H1 (cell line): ENCODE data around the gene WDR27. TPM values are rescaled to one million over a fixed set of nuclear protein-coding genes. Genes with fewer than 3 reads are reported as not detected.

ENCODE experiments used
- CTCF ChIA-PET: fragments of 300-600 bp; sonication (Branson Sonifier 250); formaldehyde crosslinking; loops from one replicate; lab custom pipeline; 2021; ENCODE audit not compliant: partially characterized antibody; lab: Charles Lee
- POLR2A ChIA-PET: fragments of 300-600 bp; sonication (Branson Sonifier 250); formaldehyde crosslinking; loops from one replicate; lab custom pipeline; 2021; ENCODE audit warnings: inconsistent platforms; ENCODE audit not compliant: partially characterized antibody; lab: Charles Lee
- DNase-seq, 2 experiments: peaks; one replicate each; pipeline versions ENCODE4 v3.0.0 to v3.0.0-alpha.2; 2010 to 2022; ENCODE audit warnings: low spot score in 2 of 2, low read depth in 1 of 2, mixed read lengths in 1 of 2
- FAIRE-seq: peaks from 2 replicates; lab custom pipeline; 2011; peaks lifted over from hg19 to GRCh38; lab: Jason Lieb, UNC
- H2AFZ ChIP-seq: 2 replicates; pipeline ENCODE4 v1.8.1; 2012; ENCODE audit warnings: low read length, inconsistent platforms
- H2AK5ac ChIP-seq: 2 replicates; pipeline ENCODE4 v1.6.1; 2013; ENCODE audit warnings: low read depth, low read length
- H2BK120ac ChIP-seq: replicated peaks from 2 replicates; pipeline ENCODE3; 2013; ENCODE audit warnings: low read depth, low read length, inconsistent platforms
- H2BK12ac ChIP-seq: 2 replicates; pipeline ENCODE4 v1.6.1; 2013; ENCODE audit warnings: low read depth, low read length
- H2BK15ac ChIP-seq: 2 replicates; pipeline ENCODE4 v1.6.1; 2013; ENCODE audit warnings: low read length
- H2BK20ac ChIP-seq: 2 replicates; pipeline ENCODE4 v1.6.1; 2013; ENCODE audit warnings: low read length
- H2BK5ac ChIP-seq: 2 replicates; pipeline ENCODE4 v1.6.1; 2013; ENCODE audit warnings: low read depth, low read length
- H3K14ac ChIP-seq: 2 replicates; pipeline ENCODE4 v1.6.1; 2013; ENCODE audit warnings: inconsistent platforms; ENCODE audit not compliant: insufficient read length
- H3K18ac ChIP-seq: 2 replicates; pipeline ENCODE4 v1.6.1; 2013; ENCODE audit warnings: low read length; ENCODE audit errors: extremely low read depth
- H3K23ac ChIP-seq: 2 replicates; pipeline ENCODE4 v1.6.1; 2013; ENCODE audit warnings: inconsistent platforms; ENCODE audit not compliant: insufficient read length
- H3K23me2 ChIP-seq: 2 replicates; pipeline ENCODE4 v1.6.1; 2013; ENCODE audit warnings: low read depth, low read length
- H3K27ac ChIP-seq: 2 replicates; pipeline ENCODE4 v1.6.1; 2011; ENCODE audit warnings: low read depth, low read length, inconsistent platforms
- H3K27me3 ChIP-seq, 4 experiments: replicated peaks in 1 of 4; 1 replicate in 1 of 4; 2 replicates in 3 of 4; pipeline versions ENCODE4 v1.6.1 to v1.8.1; 2011 to 2013; ENCODE audit warnings: low read length in 3 of 4, mild to moderate bottlenecking in 3 of 4, inconsistent platforms in 2 of 4, mixed read lengths in 2 of 4, moderate library complexity in 1 of 4; ENCODE audit not compliant: control insufficient read depth in 3 of 4, insufficient read depth in 3 of 4; ENCODE audit errors: extremely low read depth in 1 of 4
- H3K36me3 ChIP-seq, 4 experiments: 2 replicates each; pipeline versions ENCODE4 v1.6.1 to v1.8.1; 2011 to 2013; ENCODE audit warnings: mild to moderate bottlenecking in 4 of 4, low read length in 3 of 4, moderate library complexity in 2 of 4, control low read depth in 1 of 4, inconsistent platforms in 1 of 4; ENCODE audit not compliant: insufficient read depth in 4 of 4, control insufficient read depth in 2 of 4
- H3K4ac ChIP-seq: replicated peaks from 2 replicates; pipeline ENCODE3; 2013; ENCODE audit warnings: low read length, low read depth, mixed read lengths, inconsistent platforms; ENCODE audit not compliant: insufficient read length
- H3K4me1 ChIP-seq, 4 experiments: replicated peaks in 1 of 4; 1 replicate in 1 of 4; 2 replicates in 3 of 4; pipeline versions ENCODE4 v1.6.1 to v1.8.1; 2011 to 2013; ENCODE audit warnings: low read length in 3 of 4, inconsistent platforms in 2 of 4, mixed read lengths in 1 of 4; ENCODE audit not compliant: insufficient read depth in 4 of 4, control insufficient read depth in 3 of 4
- H3K4me2 ChIP-seq, 2 experiments: 2 replicates each; pipeline versions ENCODE4 v1.6.1 to v1.8.1; 2011 to 2013; ENCODE audit warnings: low read depth in 2 of 2, low read length in 2 of 2, control low read depth in 1 of 2, inconsistent platforms in 1 of 2, mild to moderate bottlenecking in 1 of 2; ENCODE audit not compliant: insufficient read depth in 1 of 2
- H3K4me3 ChIP-seq, 4 experiments: fragments of 200-600, 300-600 bp in 1 of 4; sonication (generic), shearing (Covaris generic), sonication (Bioruptor Twin) in 1 of 4; 2 replicates each; pipeline versions ENCODE4 v1.5.1 to v1.8.1; 2011 to 2016; ENCODE audit warnings: low read length in 4 of 4, low read depth in 3 of 4, control low read depth in 2 of 4, inconsistent platforms in 2 of 4, mild to moderate bottlenecking in 2 of 4, mixed read lengths in 1 of 4, moderate library complexity in 1 of 4; ENCODE audit not compliant: insufficient read depth in 2 of 4; ENCODE audit errors: extremely low read depth in 1 of 4
- H3K56ac ChIP-seq: replicated peaks from 2 replicates; pipeline ENCODE3; 2013; ENCODE audit warnings: low read depth, mild to moderate bottlenecking, mixed read lengths, low read length, inconsistent platforms; ENCODE audit not compliant: insufficient read length
- H3K79me1 ChIP-seq: 2 replicates; pipeline ENCODE4 v1.6.1; 2013; ENCODE audit warnings: low read depth, low read length, control low read depth
- H3K79me2 ChIP-seq, 2 experiments: 2 replicates each; pipeline versions ENCODE4 v1.6.1 to v1.8.1; 2012 to 2013; ENCODE audit warnings: low read length in 2 of 2, mild to moderate bottlenecking in 2 of 2, inconsistent platforms in 1 of 2; ENCODE audit not compliant: insufficient read depth in 2 of 2, control insufficient read depth in 1 of 2
- H3K9ac ChIP-seq, 4 experiments: replicated peaks in 1 of 4; 1 replicate in 1 of 4; 2 replicates in 3 of 4; pipeline versions ENCODE4 v1.6.1 to v1.8.1; 2011 to 2013; ENCODE audit warnings: low read depth in 3 of 4, low read length in 3 of 4, control low read depth in 2 of 4, mild to moderate bottlenecking in 2 of 4, moderate library complexity in 2 of 4, inconsistent platforms in 1 of 4; ENCODE audit errors: extremely low read depth in 1 of 4
- H3K9me3 ChIP-seq, 2 experiments: 2 replicates each; pipeline versions ENCODE4 v1.6.1 to v1.8.1; 2012 to 2013; ENCODE audit warnings: mild to moderate bottlenecking in 2 of 2, moderate library complexity in 2 of 2, control low read depth in 1 of 2, inconsistent platforms in 1 of 2, low read depth in 1 of 2, low read length in 1 of 2, mixed read lengths in 1 of 2; ENCODE audit not compliant: insufficient read depth in 2 of 2
- H4K20me1 ChIP-seq, 2 experiments: replicated peaks in 1 of 2; 2 replicates each; pipeline versions ENCODE3 to v1.8.1; 2011 to 2013; ENCODE audit warnings: inconsistent platforms in 2 of 2, low read length in 2 of 2, mild to moderate bottlenecking in 1 of 2; ENCODE audit not compliant: insufficient read depth in 2 of 2, control insufficient read depth in 1 of 2
- H4K5ac ChIP-seq: 2 replicates; pipeline ENCODE4 v1.6.1; 2013; ENCODE audit warnings: low read length, low read depth, mixed read lengths, inconsistent platforms; ENCODE audit not compliant: insufficient read length
- H4K8ac ChIP-seq: 2 replicates; pipeline ENCODE4 v1.8.0; 2013; ENCODE audit warnings: mild to moderate bottlenecking, moderate library complexity, low read length, inconsistent platforms; ENCODE audit not compliant: insufficient read depth; ENCODE audit errors: extremely low read depth
- H4K91ac ChIP-seq: replicated peaks from 2 replicates; pipeline ENCODE3; 2013; ENCODE audit warnings: low read length, mixed read lengths, inconsistent platforms; ENCODE audit not compliant: insufficient read length
- BRCA1 ChIP-seq: IDR thresholded peaks from 2 replicates; pipeline ENCODE4 v1.6.1; 2012; ENCODE audit warnings: low read depth, low read length, improper control_type of control experiment
- CBX5 ChIP-seq: fragments of 300-800, 300-1000 bp; sonication (generic); IDR thresholded peaks from 2 replicates; pipeline ENCODE4 v1.7.1; 2016; ENCODE audit warnings: antibody characterized with exemption, low read length, low read depth
- CBX8 ChIP-seq: fragments of 300-800, 300-1000 bp; sonication (generic); IDR thresholded peaks from 2 replicates; pipeline ENCODE4 v1.7.1; 2016; ENCODE audit warnings: low read depth, low read length, borderline replicate concordance
- CTCF ChIP-seq, 3 experiments: IDR thresholded peaks; 1 replicate in 2 of 3; 2 replicates in 1 of 3; pipeline versions ENCODE4 v1.5.1 to v1.6.1; 2011; ENCODE audit warnings: low read length in 3 of 3, mild to moderate bottlenecking in 3 of 3, inconsistent platforms in 2 of 3, low read depth in 1 of 3, moderate library complexity in 1 of 3; ENCODE audit not compliant: insufficient read depth in 1 of 3; ENCODE audit errors: control extremely low read depth in 1 of 3
- EZH2 ChIP-seq: fragments of 200-600 bp; sonication (generic); IDR thresholded peaks from 2 replicates; pipeline ENCODE4 v1.7.1; 2012; ENCODE audit warnings: low read depth, mild to moderate bottlenecking, moderate library complexity, low read length, inconsistent platforms; ENCODE audit not compliant: severe bottlenecking
- KDM4A ChIP-seq: IDR thresholded peaks from one replicate; pipeline ENCODE4 v1.7.1; 2012; ENCODE audit warnings: low read depth, mild to moderate bottlenecking, moderate library complexity, low read length, inconsistent platforms; ENCODE audit not compliant: severe bottlenecking
- NANOG ChIP-seq: IDR thresholded peaks from 2 replicates; pipeline ENCODE4 v1.6.1; 2011; ENCODE audit warnings: low read length, low read depth, mild to moderate bottlenecking, inconsistent platforms; ENCODE audit not compliant: insufficient read depth, poor library complexity, severe bottlenecking
- POLR2A ChIP-seq, 2 experiments: IDR thresholded peaks; 1 replicate in 1 of 2; 2 replicates in 1 of 2; pipeline ENCODE4 v1.6.1; 2011; ENCODE audit warnings: low read depth in 2 of 2, low read length in 2 of 2, mild to moderate bottlenecking in 2 of 2; ENCODE audit errors: control extremely low read depth in 1 of 2
- RXRA ChIP-seq: IDR thresholded peaks from 2 replicates; pipeline ENCODE4 v1.6.1; 2011; ENCODE audit warnings: low read depth, mild to moderate bottlenecking, low read length, moderate library complexity; ENCODE audit not compliant: insufficient read depth
- TCF12 ChIP-seq: IDR thresholded peaks from 2 replicates; pipeline ENCODE4 v1.6.1; 2011; ENCODE audit warnings: low read depth, mild to moderate bottlenecking, low read length
- USF2 ChIP-seq: IDR thresholded peaks from 2 replicates; pipeline ENCODE4 v1.6.1; 2011; ENCODE audit warnings: low read length, improper control_type of control experiment
- WGBS, 2 experiments: shearing (Covaris generic) in 1 of 2; methylation state at CpG; one replicate each; pipeline versions ENCODE4 v1.1.6 to v1.1.7; 2013 to 2015; ENCODE audit warnings: low lambda C conversion rate in 2 of 2, mixed read lengths in 2 of 2, inconsistent platforms in 1 of 2, low coverage in 1 of 2, missing lambda C conversion rate in 1 of 2; ENCODE audit not compliant: insufficient replicate concordance in 2 of 2, insufficient coverage in 1 of 2, insufficient read length in 1 of 2; ENCODE audit errors: extremely low coverage in 1 of 2, missing lambda C conversion rate in 1 of 2; 5-methylcytosine and 5-hydroxymethylcytosine counted together
- polyA plus RNA-seq, 7 experiments: library from polyadenylated mRNA; depleted of rRNA in 3 of 7; stranded (reverse) in 5 of 7; unstranded in 2 of 7; fragments of >200 nt in 5 of 7; fragments of 200-250 nt in 2 of 7; gene quantifications; 1 replicate in 5 of 7; 2 replicates in 1 of 7; 4 replicates in 1 of 7; pipeline versions ENCODE4 v1.2.1 to v1.2.3, GENCODE V29; 2011 to 2013; ENCODE audit warnings: missing spikeins in 2 of 7, mixed read lengths in 2 of 7
- total RNA-seq: library from RNA; stranded (reverse); fragmentation: NEBNext Ultra II Directional; extraction: Animal tissue kit (Norgen Biotek cat#: 25700); gene quantifications from 2 replicates; pipeline ENCODE4 v1.2.1, GENCODE V29; 2021

The WDR27 gene
- total and polyA plus RNA-seq, 2 of the 8 experiments (the other 6 are each of a cell fraction or from before 2014, with no cell fraction given): 53.6 to 68.6 TPM

- H2BK120ac ChIP-seq: no peak overlapping the region
- no peak overlapping the region for H2AK5ac ChIP-seq
- FAIRE-seq (no peak), DNase-seq (no peak)
- no peak overlapping the region for H3K9ac ChIP-seq
- H2BK5ac ChIP-seq: no peak overlapping the region
- H4K91ac ChIP-seq: no peak overlapping the region
- H4K20me1 ChIP-seq: no peaks in the 10 kb centered on the region
- no peak overlapping the region for H3K27ac ChIP-seq
- H3K9me3 ChIP-seq: 0 out of 4 replicates have a peak, but pooled peaks cover 0 to 1% of the 10 kb centered on the region in 2 experiments
- H4K8ac ChIP-seq: no peak overlapping the region
- no peaks in the 10 kb centered on the region for H3K27me3 ChIP-seq
- no peak overlapping the region for H3K4me2 ChIP-seq
- no peak overlapping the region for H3K14ac ChIP-seq
- no peak overlapping the region for H3K18ac ChIP-seq
- peaks cover 0 to 4% (median under 1%) of the 10 kb centered on the region in 4 experiments; a peak in 2 of 8 replicates for H3K36me3 ChIP-seq
- H3K79me1 ChIP-seq: no peaks in the 10 kb centered on the region
- H3K23me2 ChIP-seq: no peaks in the 10 kb centered on the region; the same call in 1 of the 2 replicates
- H3K56ac ChIP-seq: no peak overlapping the region
- no peak overlapping the region for H3K4me3 ChIP-seq
- no peak overlapping the region for H2BK15ac ChIP-seq
- H2AFZ ChIP-seq: no peak overlapping the region
- ChIA-PET CTCF (no interaction called here), POLR2A (no interaction called here)
- H2BK20ac ChIP-seq: no peak overlapping the region
- no peak overlapping the region for H2BK12ac ChIP-seq
- WGBS, 2 experiments: 95% methylated on average over 1 of the region's 1 CpG; no CpG with 5 or more reads in 1 of the 2 experiments
- H3K23ac ChIP-seq: no peak overlapping the region
- H3K79me2 ChIP-seq: no peaks in the 10 kb centered on the region
- H3K4ac ChIP-seq: no peak overlapping the region
- no peak overlapping the region for H4K5ac ChIP-seq
- H3K4me1 ChIP-seq: no peaks in the 10 kb centered on the region
- no peak for TF ChIP-seq NANOG
- TF ChIP-seq KDM4A: no peak
- TF ChIP-seq CTCF (IDR thresholded peaks at IDR 0.05; ENCODE audit: control extremely low read depth in 1 of 3, insufficient read depth in 1 of 3, low read depth in 1 of 3, low read length in 3 of 3): no peak
- no peak for TF ChIP-seq POLR2A (IDR thresholded peaks at IDR 0.05; ENCODE audit: control extremely low read depth in 1 of 2, low read depth in 2 of 2, low read length in 2 of 2)
- no peak for TF ChIP-seq CBX5
- no peak for TF ChIP-seq RXRA
- TF ChIP-seq USF2: no peak
- TF ChIP-seq TCF12: no peak
- TF ChIP-seq CBX8: no peak
- no peak for TF ChIP-seq BRCA1
- no peak for TF ChIP-seq EZH2
These were observed 159.3 kb downstream of the WDR27 start for GRCh38 chr6:169542491-169542890.
